NCI-H2081 (cell line): Measurements from ENCODE around the gene HIRIP3.
"Not testable (repeated sequence)": the region's sequence is repeated elsewhere in the genome, so short reads cannot be mapped to it uniquely, and the experiment has no call there.

Source experiments
- DNase-seq, 2 experiments: peaks; one replicate each; lab custom pipeline; 2025; lab: John Stamatoyannopoulos, UW

Gene HIRIP3

DNA sequence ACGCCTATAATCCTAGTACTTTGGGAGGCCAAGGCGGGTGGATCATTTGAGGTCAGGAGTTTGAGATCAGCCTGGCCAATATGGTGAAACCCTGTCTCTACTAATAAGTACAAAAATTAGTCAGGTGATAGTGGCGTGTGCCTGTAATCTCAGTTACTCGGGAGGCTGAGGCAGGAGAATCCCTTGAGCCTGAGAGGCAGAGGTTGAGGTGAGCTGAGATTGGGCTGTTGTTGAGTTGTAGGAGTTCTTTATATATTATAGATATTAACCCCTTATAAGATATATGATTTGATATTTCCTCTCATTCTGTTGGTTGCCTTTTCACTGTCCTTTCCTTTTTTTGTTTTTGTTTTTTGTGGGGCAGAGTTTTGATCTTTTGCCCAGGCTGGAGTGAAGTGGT lies 35.6 kb downstream of the HIRIP3 start:
- not testable (repeated sequence) for DNase-seq

DNA sequence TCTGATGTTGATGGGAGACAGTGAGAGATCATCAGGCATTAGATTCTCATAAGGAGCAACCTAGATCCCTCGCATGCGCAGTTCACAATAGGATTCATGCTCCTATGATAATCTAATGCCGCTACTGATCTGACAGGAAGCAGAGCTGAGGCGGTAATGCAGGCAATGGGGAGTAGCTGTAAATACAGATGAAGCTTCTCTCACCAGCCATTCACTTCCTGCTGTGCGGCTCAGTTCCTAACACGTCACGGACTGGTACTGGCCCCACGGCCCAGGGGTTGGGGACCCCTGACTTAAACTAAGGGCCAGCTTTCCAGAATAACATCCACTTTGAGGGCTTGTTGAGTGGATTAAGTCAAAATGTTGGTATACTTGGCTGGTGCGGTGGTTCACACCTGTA lies 36.1 kb downstream of the HIRIP3 start:
- DNase-seq, result no peak

DNA sequence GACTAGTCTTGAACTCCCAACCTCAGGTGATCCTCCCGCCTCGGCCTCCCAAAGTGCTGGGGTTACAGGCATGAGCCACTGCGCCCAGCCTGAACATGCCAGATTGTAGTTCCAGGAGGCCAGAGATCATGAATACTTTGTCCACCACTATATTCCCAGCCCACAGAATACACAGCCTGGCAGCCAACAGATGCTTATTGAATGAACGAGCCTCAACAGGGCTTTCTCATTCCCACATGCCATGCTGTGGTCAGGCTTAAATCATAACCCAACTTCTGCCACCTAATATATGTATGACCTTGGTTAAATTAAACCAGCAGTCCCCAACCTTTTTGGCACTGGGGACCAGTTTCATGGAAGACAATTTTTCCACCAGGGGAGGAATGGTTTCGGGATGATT lies 36.7 kb downstream of the HIRIP3 start:
- no peak for DNase-seq

DNA sequence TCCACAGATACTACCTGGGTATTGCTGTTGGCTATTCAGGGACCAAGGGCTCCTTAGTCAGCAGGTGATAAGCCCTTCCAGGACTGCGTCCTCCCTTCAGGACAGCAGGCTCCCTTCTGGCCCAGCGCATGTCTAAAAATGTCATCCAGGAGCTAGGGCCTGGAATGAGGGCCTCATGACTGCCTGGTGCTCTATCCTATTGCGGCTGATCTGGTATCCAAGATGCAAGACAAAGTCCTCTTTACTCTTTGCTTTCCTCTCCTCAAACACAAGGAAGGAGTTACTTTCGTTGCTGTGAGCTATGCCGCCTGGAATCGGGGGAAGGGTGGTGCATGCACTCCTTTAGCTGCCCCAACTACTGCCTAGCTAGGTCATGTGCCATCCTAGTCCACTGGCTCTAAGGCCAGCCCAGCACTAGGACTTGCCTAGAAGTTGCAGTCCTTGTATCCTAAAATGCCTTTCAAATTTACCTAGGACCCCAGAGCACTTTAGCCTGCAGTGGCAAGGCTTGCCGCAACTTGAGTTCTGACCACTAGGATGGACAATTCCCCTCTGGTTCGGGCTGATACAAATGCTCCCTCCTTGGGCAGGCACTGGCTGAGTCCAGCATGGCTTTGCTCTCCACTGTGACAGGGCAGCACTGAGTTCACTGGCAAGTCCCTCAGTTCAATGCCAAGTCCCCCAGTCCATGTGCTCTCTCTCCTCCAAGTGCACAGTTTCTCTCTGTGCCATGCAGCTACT lies 43.6 kb downstream of the HIRIP3 start:
- DNase-seq, result no peak

DNA sequence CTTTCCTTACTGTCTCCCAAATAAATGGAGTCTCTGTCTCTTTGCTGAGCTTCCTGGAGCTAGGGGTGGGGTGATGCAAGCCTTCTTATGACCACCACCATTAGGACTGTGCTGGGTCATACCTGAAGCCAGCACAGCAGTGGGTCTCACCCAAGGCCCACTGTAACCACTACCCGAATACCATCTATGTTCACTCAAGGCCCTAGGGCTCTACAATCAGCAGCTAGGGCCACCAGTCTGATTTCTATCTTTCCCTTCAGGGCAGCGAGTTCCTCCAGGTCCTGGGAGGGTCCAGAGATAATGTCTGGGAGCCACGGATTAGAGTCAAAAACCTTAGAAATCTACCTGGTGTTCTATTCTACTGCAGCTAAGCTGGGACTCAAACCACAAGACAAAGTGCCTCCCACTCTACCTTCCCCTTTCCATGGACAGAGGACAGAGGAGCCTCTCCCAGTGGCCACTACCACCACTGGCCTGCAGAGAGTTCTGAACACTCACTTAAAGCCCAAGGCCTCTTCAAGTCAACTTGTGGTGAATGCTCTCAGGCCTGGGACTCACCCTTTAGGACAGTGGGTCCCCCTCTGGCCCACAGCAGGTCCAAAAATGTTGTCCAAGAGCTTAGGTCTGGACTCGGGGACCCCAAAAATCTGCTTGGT lies 44.5 kb downstream of the HIRIP3 start:
- DNase-seq, result no peak

DNA sequence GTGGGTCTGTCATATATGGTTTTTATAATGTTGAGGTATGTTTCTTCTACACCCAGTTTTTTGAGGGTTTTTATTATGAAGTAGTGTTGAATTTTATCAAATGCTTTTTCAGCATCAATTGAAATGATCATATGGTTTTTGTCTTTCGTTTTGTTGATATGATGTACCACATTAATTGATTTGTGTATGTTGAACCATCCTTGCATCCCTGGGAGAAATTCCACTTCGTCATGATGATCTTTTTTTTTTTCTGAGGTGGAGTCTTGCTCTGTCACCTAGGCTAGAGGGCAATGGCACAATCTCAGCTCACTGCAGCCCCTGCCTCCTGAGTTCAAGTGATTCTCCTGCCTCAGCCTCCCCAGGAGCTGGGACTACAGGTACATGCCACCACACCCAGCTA lies 47.5 kb downstream of the HIRIP3 start:
- no peak for DNase-seq

DNA sequence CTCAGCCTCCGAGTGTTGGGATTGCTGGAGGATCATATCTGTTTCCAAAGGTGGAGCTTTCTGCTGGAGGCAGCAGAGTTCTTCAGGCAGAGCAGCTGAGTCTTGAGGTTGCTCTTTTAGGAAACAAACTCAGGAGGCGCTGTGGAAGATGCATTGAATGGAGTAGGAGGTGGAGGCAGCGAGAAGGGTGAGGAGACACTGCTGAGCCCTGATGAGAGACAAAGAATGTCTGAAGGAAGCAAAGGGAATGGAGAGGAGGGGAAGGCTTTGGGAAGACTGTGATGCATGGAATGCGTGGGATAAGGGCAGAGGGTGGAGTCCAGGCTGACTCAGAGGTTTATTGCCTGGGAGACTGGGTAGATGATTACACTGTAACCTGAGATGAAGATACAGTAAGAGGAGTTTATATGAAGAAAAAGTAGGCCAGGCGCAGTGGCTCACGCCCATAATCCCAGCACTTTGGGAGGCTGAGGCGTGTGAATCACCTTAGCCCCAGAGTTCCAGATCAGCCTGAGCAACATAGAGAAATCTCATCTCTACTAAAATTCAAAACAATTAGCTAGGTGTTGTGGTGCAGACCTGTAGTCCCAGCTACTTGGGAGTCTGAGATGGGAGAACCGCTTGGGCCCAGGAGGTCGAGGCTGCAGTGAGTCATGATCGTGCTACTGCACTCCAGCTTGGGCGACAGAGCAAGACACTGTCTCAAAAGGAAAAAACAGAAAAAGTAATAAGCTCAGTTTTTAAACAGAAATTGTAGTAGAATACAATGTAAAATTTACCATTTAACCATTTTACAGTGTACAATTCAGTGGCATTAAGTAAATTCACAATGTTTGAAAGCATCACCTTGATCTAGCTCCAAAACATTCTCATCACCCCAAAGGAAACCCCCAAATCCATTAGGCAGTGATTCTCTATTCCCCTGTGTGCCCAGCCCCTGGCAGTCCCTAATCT lies 51.3 kb downstream of the HIRIP3 start:
- peak in 1 of 2 experiments; percentile 2 for DNase-seq
